ENCODE measurements around the gene FASLG.
A peak's percentile ranks its signal among the peaks of the same experiment; 100 is the strongest.

FASLG gene

GRCh38 chr1:172658871-172659453, at the start of gene FASLG:
TSS of gene FASLG (plus strand) at chr1:172659103. CDS start at chr1:172659202, 99 bp downstream.
- no peaks in the 10 kb centered on the region for H3K27me3 ChIP-seq (ENCODE audit: insufficient read depth, low read length, poor library complexity)
- H2AFZ ChIP-seq (ENCODE audit: low read depth, low read length), result no peak within 1 kb of the TSS
- ATAC-seq (ENCODE audit: insufficient read depth, low read depth), result no peak

GRCh38 chr1:172609528-172609927, 49.4 kb upstream of the FASLG start:
- no peaks in the 10 kb centered on the region for H3K79me2 ChIP-seq (ENCODE audit: insufficient read depth, low read length)
- H3K27ac ChIP-seq (ENCODE audit: low read length), result no peak overlapping the region
- H3K4me2 ChIP-seq (ENCODE audit: insufficient read depth, low read length), result no peak overlapping the region
- no peak overlapping the region for H3K4me3 ChIP-seq (ENCODE audit: low read depth in 1 of 2, low read length in 2 of 2)
- peak; percentile 82 for ATAC-seq (ENCODE audit: insufficient read depth, low read depth)
- H3K4me1 ChIP-seq (ENCODE audit: insufficient read depth, low read length), result no peaks in the 10 kb centered on the region
- H3K9me3 ChIP-seq (ENCODE audit: insufficient read depth, low read length, severe bottlenecking), result no peaks in the 10 kb centered on the region
- no peak for TF ChIP-seq EZH2 (IDR thresholded peaks at IDR 0.05; ENCODE audit: borderline replicate concordance, low read depth, low read length, severe bottlenecking)
- TF ChIP-seq CTCF (IDR thresholded peaks at IDR 0.05; ENCODE audit: borderline replicate concordance, extremely low read depth, low read length, poor library complexity, severe bottlenecking), result peak; percentile 64
- no peak overlapping the region for H3K9ac ChIP-seq (ENCODE audit: low read depth, low read length)
- peaks cover 42% of the 10 kb centered on the region for H3K36me3 ChIP-seq (ENCODE audit: insufficient read depth, low read length)
- H3K27me3 ChIP-seq (ENCODE audit: insufficient read depth, low read length, poor library complexity), result no peaks in the 10 kb centered on the region
- no peak for DNase-seq
- H2AFZ ChIP-seq (ENCODE audit: low read depth, low read length), result no peak overlapping the region
- no peaks in the 10 kb centered on the region for H4K20me1 ChIP-seq (ENCODE audit: insufficient read depth, low read length)

More at GRCh38 chr1:172658871-172659453, at the start of gene FASLG:
- Histone ChIP-seq H3K9me3 (ENCODE audit: insufficient read depth, low read length, severe bottlenecking) (no peaks in the 10 kb centered on the region), H3K27ac (ENCODE audit: low read length) (no peak within 1 kb of the TSS), H3K4me3 (ENCODE audit: low read depth in 1 of 2, low read length in 2 of 2) (no peak within 1 kb of the TSS), H3K79me2 (ENCODE audit: insufficient read depth, low read length) (no peaks in the 10 kb centered on the region), H3K4me1 (ENCODE audit: insufficient read depth, low read length) (peaks cover 32% of the 10 kb centered on the region), H3K36me3 (ENCODE audit: insufficient read depth, low read length) (no peaks in the 10 kb centered on the region), H4K20me1 (ENCODE audit: insufficient read depth, low read length) (no peaks in the 10 kb centered on the region), H3K4me2 (ENCODE audit: insufficient read depth, low read length) (no peak within 1 kb of the TSS), H3K9ac (ENCODE audit: low read depth, low read length) (no peak within 1 kb of the TSS)
- DNase-seq, result no peak
- TF ChIP-seq CTCF (IDR thresholded peaks at IDR 0.05; ENCODE audit: borderline replicate concordance, extremely low read depth, low read length, poor library complexity, severe bottlenecking) (no peak), EZH2 (IDR thresholded peaks at IDR 0.05; ENCODE audit: borderline replicate concordance, low read depth, low read length, severe bottlenecking) (no peak)

- H3K27ac ChIP-seq (ENCODE audit: low read length), result no peak overlapping the region
- no peak overlapping the region for H2AFZ ChIP-seq (ENCODE audit: low read depth, low read length)
- peaks cover 12% of the 10 kb centered on the region for H3K9me3 ChIP-seq (ENCODE audit: insufficient read depth, low read length, severe bottlenecking)
- TF ChIP-seq CTCF (IDR thresholded peaks at IDR 0.05; ENCODE audit: borderline replicate concordance, extremely low read depth, low read length, poor library complexity, severe bottlenecking) (no peak), EZH2 (IDR thresholded peaks at IDR 0.05; ENCODE audit: borderline replicate concordance, low read depth, low read length, severe bottlenecking) (no peak)
- no peaks in the 10 kb centered on the region for H3K4me1 ChIP-seq (ENCODE audit: insufficient read depth, low read length)
- H3K4me3 ChIP-seq (ENCODE audit: low read depth in 1 of 2, low read length in 2 of 2), result no peak overlapping the region
- no peaks in the 10 kb centered on the region for H4K20me1 ChIP-seq (ENCODE audit: insufficient read depth, low read length)
- no peak overlapping the region for H3K4me2 ChIP-seq (ENCODE audit: insufficient read depth, low read length)
- ATAC-seq (ENCODE audit: insufficient read depth, low read depth), result no peak
- H3K79me2 ChIP-seq (ENCODE audit: insufficient read depth, low read length), result no peaks in the 10 kb centered on the region
- peaks cover 29% of the 10 kb centered on the region for H3K36me3 ChIP-seq (ENCODE audit: insufficient read depth, low read length)
- H3K9ac ChIP-seq (ENCODE audit: low read depth, low read length), result no peak overlapping the region
- no peaks in the 10 kb centered on the region for H3K27me3 ChIP-seq (ENCODE audit: insufficient read depth, low read length, poor library complexity)
- no peak for DNase-seq
Measured at GRCh38 chr1:172612478-172612877, 46.4 kb upstream of the FASLG start.
